Esophagus muscularis mucosa (tissue), 4 donors: ENCODE results near the gene ABCD4. TPM values are rescaled to one million over a fixed set of nuclear protein-coding genes. Genes with fewer than 3 reads are reported as not detected.

Experiments used
- DNase-seq: peaks from one replicate; pipeline ENCODE4 v3.0.0-alpha.2; 2017; ENCODE audit errors: extremely low spot score
- H3K27ac ChIP-seq, 4 donors: fragments of 200-600 bp; sonication (generic); replicated peaks in 1 of 4; 1 replicate in 3 of 4; 2 replicates in 1 of 4; pipeline ENCODE4 v1.5.1; 2016 to 2019; ENCODE audit warnings: mild to moderate bottlenecking in 1 of 4
- H3K27me3 ChIP-seq, 4 donors: fragments of 200-600 bp; sonication (generic); one replicate each; pipeline versions ENCODE4 v1.5.1 to v1.6.0; 2016 to 2019
- H3K36me3 ChIP-seq, 4 donors: fragments of 200-600 bp; sonication (generic); one replicate each; pipeline ENCODE4 v1.5.1; 2016 to 2019
- H3K4me1 ChIP-seq, 4 donors: fragments of 200-600 bp; sonication (generic); one replicate each; pipeline ENCODE4 v1.5.1; 2016 to 2019
- H3K4me3 ChIP-seq, 4 donors: fragments of 200-600 bp; sonication (generic); 1 replicate in 2 of 4; 2 replicates in 2 of 4; pipeline ENCODE4 v1.5.1; 2016 to 2019; ENCODE audit warnings: mild to moderate bottlenecking in 4 of 4, moderate library complexity in 1 of 4
- H3K9me3 ChIP-seq, 4 donors: fragments of 200-600 bp; sonication (generic); 1 replicate in 3 of 4; 2 replicates in 1 of 4; pipeline ENCODE4 v1.5.1; 2016 to 2019
- CTCF ChIP-seq, 3 experiments: fragments of 200-600 bp in 2 of 3; fragments of 450-650 bp in 1 of 3; sonication (generic) in 2 of 3; IDR thresholded peaks; one replicate each; pipeline ENCODE4 v1.5.1; 2017 to 2019; ENCODE audit warnings: antibody characterized with exemption in 3 of 3, mild to moderate bottlenecking in 2 of 3, moderate library complexity in 1 of 3
- EP300 ChIP-seq: sonication (generic); formaldehyde crosslinking; IDR thresholded peaks from one replicate; pipeline ENCODE4 v1.6.1; 2017; ENCODE audit warnings: antibody characterized with exemption
- POLR2A ChIP-seq: fragments of 450-650 bp; IDR thresholded peaks from one replicate; pipeline ENCODE4 v1.6.1; 2017; ENCODE audit warnings: antibody characterized with exemption, moderate library complexity, mild to moderate bottlenecking, low read depth
- POLR2AphosphoS5 ChIP-seq, 2 donors: sonication (generic); formaldehyde crosslinking; IDR thresholded peaks; one replicate each; pipeline ENCODE4 v1.6.1; 2017; ENCODE audit warnings: antibody characterized with exemption in 2 of 2
- WGBS: methylation state at CpG from one replicate; pipeline ENCODE4 v1.1.5; 2018; 5-methylcytosine and 5-hydroxymethylcytosine counted together
- intact Hi-C: fragments of 100-400 bp; cut with DNase I; formaldehyde crosslinking; loops from one replicate; pipeline ENCODE4 v1.15.1; 2023
- total RNA-seq, 4 donors: library from RNA; depleted of rRNA; stranded (reverse); fragments of >200 nt; gene quantifications; one replicate each; pipeline versions ENCODE4 v1.1.0 to v1.2.1, GENCODE V29; 2016

The ABCD4 gene
- total RNA-seq, 4 donors from 2014 or later, result 25.5 to 39.5 (median 29.3) TPM

DNA sequence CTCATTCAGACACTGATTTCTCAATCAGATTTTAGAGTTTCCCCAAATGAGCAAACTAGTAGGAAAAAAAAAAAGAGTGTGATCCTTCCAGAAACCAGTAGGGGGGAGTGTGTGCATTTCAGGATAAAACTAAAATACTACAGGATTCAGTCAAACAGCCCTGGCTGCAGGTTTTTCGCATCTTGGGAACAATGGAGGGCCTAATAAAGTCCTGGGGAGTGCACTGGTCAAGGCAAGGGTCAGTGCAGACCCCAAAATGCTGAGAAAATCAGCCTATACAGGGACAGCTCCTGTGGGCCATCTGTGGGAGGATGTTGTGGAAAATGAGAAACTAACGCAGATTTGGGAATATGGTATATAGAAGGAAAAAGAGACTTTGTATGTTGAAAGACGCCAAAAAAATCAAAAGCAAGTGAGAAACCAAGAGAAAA is 22.2 kb upstream of the ABCD4 start:
- no peak for DNase-seq
- Histone ChIP-seq H3K9me3 (no peaks in the 10 kb centered on the region), H3K4me1 (no peaks in the 10 kb centered on the region), H3K4me3 (no peak overlapping the region), H3K27ac (no peak overlapping the region), H3K36me3 (no peaks in the 10 kb centered on the region), H3K27me3 (peaks cover 0 to 19% (median 0%) of the 10 kb centered on the region in 4 donors)
- TF ChIP-seq POLR2A (no peak), CTCF (IDR thresholded peaks at IDR 0.05) (peak in 2 of 3 experiments; percentile 37 to 54)
- 73% methylated on average over 3 of the region's 3 CpGs for WGBS
- intact Hi-C loops, result no loop called here

DNA sequence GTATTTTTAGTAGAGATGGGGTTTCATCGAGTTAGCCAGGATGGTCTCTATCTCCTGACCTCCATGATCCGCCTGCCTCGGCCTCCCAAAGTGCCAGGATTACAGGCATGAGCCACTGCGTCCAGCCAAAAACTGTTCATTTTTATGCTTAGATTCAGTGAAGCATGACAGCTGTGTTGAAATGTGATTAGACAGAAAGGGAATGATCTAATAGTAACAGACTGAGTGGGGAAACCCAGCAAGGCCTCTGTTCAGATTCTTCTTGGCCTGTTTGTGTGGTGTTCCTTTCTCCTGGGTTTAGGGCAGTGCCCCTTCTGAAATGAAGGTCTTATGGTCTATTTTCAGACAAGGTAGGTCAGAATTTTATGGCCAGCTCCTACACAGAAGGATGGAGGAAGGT is 11.8 kb upstream of the ABCD4 start:
- no peaks in the 10 kb centered on the region for H3K36me3 ChIP-seq

DNA sequence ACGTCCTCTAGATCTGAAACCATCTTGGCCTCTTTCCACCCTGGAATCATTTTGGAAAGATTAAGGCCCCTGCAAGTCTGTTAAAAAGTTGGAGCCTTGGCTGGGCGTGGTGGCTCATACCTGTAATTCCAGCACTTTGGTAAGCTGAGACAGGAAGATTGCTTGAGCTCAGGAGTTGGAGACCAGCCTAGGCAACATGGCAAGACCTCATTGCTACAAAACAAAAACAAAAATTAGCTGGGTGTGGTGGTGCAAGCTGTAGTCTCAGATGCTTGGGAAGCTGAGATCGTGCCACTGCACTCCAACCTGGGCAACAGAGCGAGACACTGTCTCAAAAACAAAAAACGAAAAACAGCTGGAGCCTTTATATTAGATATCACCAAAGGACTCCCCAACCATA is 10.9 kb upstream of the ABCD4 start:
- 83% methylated on average over 5 of the region's 5 CpGs for WGBS
- no peak for DNase-seq
- no peak for TF ChIP-seq EP300
- TF ChIP-seq POLR2AphosphoS5 (IDR thresholded peaks at IDR 0.05), result no peak
- TF ChIP-seq POLR2A, result no peak
- no peak for TF ChIP-seq CTCF (IDR thresholded peaks at IDR 0.05)
- H3K4me1 ChIP-seq, result no peaks in the 10 kb centered on the region
- intact Hi-C loops, result no loop called here
- H3K27me3 ChIP-seq, result no peaks in the 10 kb centered on the region
- no peak overlapping the region for H3K27ac ChIP-seq
- no peaks in the 10 kb centered on the region for H3K9me3 ChIP-seq
- H3K36me3 ChIP-seq, result no peaks in the 10 kb centered on the region
- H3K4me3 ChIP-seq, result no peak overlapping the region

More for the DNA sequence above, 11.8 kb upstream of the ABCD4 start:
- TF ChIP-seq POLR2AphosphoS5 (IDR thresholded peaks at IDR 0.05), result no peak
- no peak for TF ChIP-seq EP300
- TF ChIP-seq CTCF (IDR thresholded peaks at IDR 0.05), result no peak
- TF ChIP-seq POLR2A, result no peak
- 85% methylated on average over 4 of the region's 4 CpGs for WGBS
- no peaks in the 10 kb centered on the region for H3K27me3 ChIP-seq
- no peaks in the 10 kb centered on the region for H3K4me1 ChIP-seq
- H3K27ac ChIP-seq, result no peak overlapping the region
- H3K4me3 ChIP-seq, result no peak overlapping the region
- no peaks in the 10 kb centered on the region for H3K9me3 ChIP-seq
- intact Hi-C loops, result no loop called here
- no peak for DNase-seq

GRCh38 chr14:74312161-74312560 is 9.4 kb upstream of the ABCD4 start:
- H3K9me3 ChIP-seq, result no peaks in the 10 kb centered on the region
- 100% methylated on average over 2 of the region's 2 CpGs for WGBS
- no peak overlapping the region for H3K4me3 ChIP-seq
- H3K27me3 ChIP-seq, result no peaks in the 10 kb centered on the region
- no peak for DNase-seq
- intact Hi-C loops, result no loop called here
- no peaks in the 10 kb centered on the region for H3K4me1 ChIP-seq
- no peak overlapping the region for H3K27ac ChIP-seq
- TF ChIP-seq CTCF (IDR thresholded peaks at IDR 0.05), result no peak
- no peak for TF ChIP-seq POLR2A
- TF ChIP-seq POLR2AphosphoS5 (IDR thresholded peaks at IDR 0.05), result no peak
- TF ChIP-seq EP300, result no peak
- no peaks in the 10 kb centered on the region for H3K36me3 ChIP-seq
